Measurements from ENCODE around the gene LGR4. TPM values are rescaled to one million over a fixed set of nuclear protein-coding genes. Genes with fewer than 3 reads are reported as not detected.

Gene LGR4
- total and polyA plus RNA-seq, 10 of the 15 experiments (the other 5 are each of a cell fraction or from before 2014, with no cell fraction given), result under 0.01 to 0.64 (median 0.04) TPM; not detected in 5

GRCh38 chr11:27319072-27319471, 153.5 kb downstream of the LGR4 start (continued):
- TF ChIP-seq REST (IDR thresholded peaks at IDR 0.05; ENCODE audit: low read depth, low read length) (no peak), TCF12 (IDR thresholded peaks at IDR 0.05; ENCODE audit: low read depth, low read length) (no peak), HSF1 (IDR thresholded peaks at IDR 0.05; ENCODE audit: low read depth, low read length) (no peak), CTCF (IDR thresholded peaks at IDR 0.05 in 2 of 3, conservative IDR thresholded peaks at IDR 0.05 in 1 of 3; ENCODE audit: control insufficient read depth in 2 of 3, extremely low read depth in 1 of 3, insufficient read depth in 1 of 3, low read depth in 3 of 3, low read length in 3 of 3) (no peak), PML (IDR thresholded peaks at IDR 0.05; ENCODE audit: low read length) (no peak), CBX5 (IDR thresholded peaks at IDR 0.05; ENCODE audit: low read depth) (no peak), USF1 (IDR thresholded peaks at IDR 0.05; ENCODE audit: borderline replicate concordance, extremely low read length, insufficient read depth, low read depth, low read length) (no peak), CUX1 (IDR thresholded peaks at IDR 0.05; ENCODE audit: insufficient replicate concordance, low read depth, low read length) (no peak), BMI1 (IDR thresholded peaks at IDR 0.05; ENCODE audit: borderline replicate concordance) (no peak), TBL1XR1 (IDR thresholded peaks at IDR 0.05; ENCODE audit: low read depth, low read length) (no peak), RFX5 (IDR thresholded peaks at IDR 0.05; ENCODE audit: low read depth, low read length) (no peak), YBX1 (IDR thresholded peaks at IDR 0.05) (no peak), CREM (IDR thresholded peaks at IDR 0.05; ENCODE audit: low read depth) (peak; percentile 71), CEBPB (IDR thresholded peaks at IDR 0.05; ENCODE audit: borderline replicate concordance in 1 of 2, low read depth in 2 of 2, low read length in 2 of 2) (no peak), RELB (IDR thresholded peaks at IDR 0.05; ENCODE audit: low read depth) (0 out of 2 replicates have a peak, but pooled peaks have one; percentile 39)

All from GM12878 (cell line).